ENCODE results near the gene PNP. TPM values are rescaled to one million over a fixed set of nuclear protein-coding genes. Genes with fewer than 3 reads are reported as not detected.

PNP gene
- total RNA-seq (2014; rRNA removed; shearing (Covaris generic)) = 120 and 127 TPM in 2 replicates
- 118 and 128 TPM in 2 replicates for total RNA-seq (2022)
- percentile 94 among the genes with signal in this experiment for Bru-seq, nascent RNA
- BruChase-seq, experiment 1, labeled RNA remaining after a 6-hour chase = percentile 89 among the genes with signal in this experiment
- BruChase-seq, experiment 2, labeled RNA remaining after a 2-hour chase = percentile 96 among the genes with signal in this experiment
- long read RNA-seq, transcript PNP-201 (6 exons, 1,509 nt) = major isoform, 75 of 93 reads
- long read RNA-seq, partial matches to known transcripts = 5 of 93 reads
- long read RNA-seq, other reads (novel, unspliced or antisense) = 13 of 93 reads

- BruUV-seq (replicated peaks) = no TSS peak
- H2AFZ ChIP-seq (ENCODE audit: low read length) = peak within 1 kb of the TSS; percentile 93
- peaks cover 17% of the 10 kb centered on the region for H4K20me1 ChIP-seq (ENCODE audit: insufficient read depth, low read length)
- peak; percentile 92 for DNase-seq (ENCODE audit: low spot score)
- H3K27ac ChIP-seq (ENCODE audit: low read depth, low read length, poor library complexity, severe bottlenecking) = peak within 1 kb of the TSS; percentile 71
- peaks cover 37% of the 10 kb centered on the region for H3K36me3 ChIP-seq (ENCODE audit: insufficient read depth, low read length)
- POLR2A ChIA-PET = interaction anchor here (0.8 to 4.1 kb wide), 11 partner anchors 9 to 144 kb away, joined by 3 to 32 read pairs (median 6); partner anchors contain the start of genes APEX1, OSGEP, PARP2 and PIP4P1
- peak within 1 kb of the TSS; percentile 83 for H3K4me3 ChIP-seq (ENCODE audit: low read depth, low read length, poor library complexity, severe bottlenecking)
- H3K79me2 ChIP-seq (ENCODE audit: insufficient read depth, low read depth, low read length) = peaks cover 43% of the 10 kb centered on the region
- TF ChIP-seq EZH2phosphoT487 (IDR thresholded peaks at IDR 0.05; ENCODE audit: borderline replicate concordance, low read depth, low read length) (no peak), CTCF (conservative IDR thresholded peaks at IDR 0.05; ENCODE audit: low read length) (peak; percentile 21; the same call in 1 of the 2 replicates)
- peak within 1 kb of the TSS; percentile 89 for H3K4me2 ChIP-seq (ENCODE audit: low read length)
- CTCF ChIA-PET (ENCODE audit: unreplicated experiment) = interaction anchor here (0.6 to 1.0 kb wide), 3 partner anchors 45 to 142 kb away, joined by 3 to 4 read pairs (median 3); no protein-coding TSS in a partner anchor
- H3K9me2 ChIP-seq (ENCODE audit: insufficient read depth, low read length) = no peaks in the 10 kb centered on the region
- H3K9me3 ChIP-seq (ENCODE audit: low read length) = no peaks in the 10 kb centered on the region
- peaks cover 23% of the 10 kb centered on the region for H3K4me1 ChIP-seq (ENCODE audit: insufficient read depth, low read length, poor library complexity, severe bottlenecking)
- intact Hi-C loops (cut with micrococcal nuclease; ENCODE audit: unreplicated experiment) = loop anchor here (1.0 to 10.0 kb wide), 3 partner anchors 56 to 1455 kb away; partner anchors contain the start of genes PARP2 and TEP1
Measured at GRCh38 chr14:20469242-20469889, at the start of gene PNP. TSS of gene PNP (plus strand) at chr14:20469406. CDS start at chr14:20469525, 119 bp downstream.

GRCh38 chr14:20419419-20419818, 49.8 kb upstream of the PNP start:
- CTCF ChIA-PET (ENCODE audit: unreplicated experiment) = no interaction called here
- BruUV-seq (replicated peaks) = no TSS peak
- no peaks in the 10 kb centered on the region for H3K9me3 ChIP-seq (ENCODE audit: low read length)
- no peak for DNase-seq (ENCODE audit: low spot score)
- no peaks in the 10 kb centered on the region for H3K36me3 ChIP-seq (ENCODE audit: insufficient read depth, low read length)
- no peak overlapping the region for H3K4me2 ChIP-seq (ENCODE audit: low read length)
- no peaks in the 10 kb centered on the region for H3K9me2 ChIP-seq (ENCODE audit: insufficient read depth, low read length)
- POLR2A ChIA-PET = interaction anchor here (0.7 to 1.3 kb wide), 4 partner anchors 10 to 670 kb away, joined by 3 to 4 read pairs (median 3); partner anchors contain the start of gene PIP4P1
- intact Hi-C loops (cut with micrococcal nuclease; ENCODE audit: unreplicated experiment) = loop anchor here (5.0 kb wide), 1 partner anchor 263 kb away; the partner anchor contains the start of gene RNASE4
- H4K20me1 ChIP-seq (ENCODE audit: insufficient read depth, low read length) = no peaks in the 10 kb centered on the region
- H2AFZ ChIP-seq (ENCODE audit: low read length) = peak overlapping the region; percentile 13; the same call in 1 of the 2 replicates
- no peak overlapping the region for H3K4me3 ChIP-seq (ENCODE audit: low read depth, low read length, poor library complexity, severe bottlenecking)
- TF ChIP-seq CTCF (conservative IDR thresholded peaks at IDR 0.05; ENCODE audit: low read length) (no peak), EZH2phosphoT487 (IDR thresholded peaks at IDR 0.05; ENCODE audit: borderline replicate concordance, low read depth, low read length) (no peak)
- no peak overlapping the region for H3K27ac ChIP-seq (ENCODE audit: low read depth, low read length, poor library complexity, severe bottlenecking)
- H3K4me1 ChIP-seq (ENCODE audit: insufficient read depth, low read length, poor library complexity, severe bottlenecking) = peaks cover 41% of the 10 kb centered on the region
- no peaks in the 10 kb centered on the region for H3K79me2 ChIP-seq (ENCODE audit: insufficient read depth, low read depth, low read length)

Measured in OCI-LY7 (cell line).